ENCODE measurements around the gene SUCO. TPM values are rescaled to one million over a fixed set of nuclear protein-coding genes. Genes with fewer than 3 reads are reported as not detected.
A peak's percentile ranks its signal among the peaks of the same experiment; 100 is the strongest.

The SUCO gene
- total RNA-seq, 1 experiment from 2014 or later, result 37.4 TPM

- Mint-ChIP-seq H3K4me3 (peak overlapping the region; percentile 50), H3K4me1 (peaks cover 69% of the 10 kb centered on the region), H3K36me3 (peaks cover 4% of the 10 kb centered on the region; the same call in 1 of the 2 replicates), H3K27ac (peak overlapping the region; percentile 96), H3K9me3 (no peaks in the 10 kb centered on the region), H3K27me3 (ENCODE audit: low read depth) (no peaks in the 10 kb centered on the region)
- ATAC-seq (no peak), DNase-seq (ENCODE audit: low spot score) (no peak)
- TF ChIP-seq ZNF232 (CRISPR knock-in tag; IDR thresholded peaks at IDR 0.05) (no peak), ZNF671 (CRISPR knock-in tag; IDR thresholded peaks at IDR 0.05) (no peak), ETV6 (CRISPR knock-in tag; IDR thresholded peaks at IDR 0.05) (no peak), SMAD3 (CRISPR knock-in tag; IDR thresholded peaks at IDR 0.05; ENCODE audit: borderline replicate concordance) (no peak), ZNF425 (CRISPR knock-in tag; conservative IDR thresholded peaks at IDR 0.05) (no peak), CTCF (IDR thresholded peaks at IDR 0.05) (no peak), ZNF281 (CRISPR knock-in tag; IDR thresholded peaks at IDR 0.05) (no peak), RORB (CRISPR knock-in tag; IDR thresholded peaks at IDR 0.05) (no peak)
- TF ChIP-seq, protein P1, sequence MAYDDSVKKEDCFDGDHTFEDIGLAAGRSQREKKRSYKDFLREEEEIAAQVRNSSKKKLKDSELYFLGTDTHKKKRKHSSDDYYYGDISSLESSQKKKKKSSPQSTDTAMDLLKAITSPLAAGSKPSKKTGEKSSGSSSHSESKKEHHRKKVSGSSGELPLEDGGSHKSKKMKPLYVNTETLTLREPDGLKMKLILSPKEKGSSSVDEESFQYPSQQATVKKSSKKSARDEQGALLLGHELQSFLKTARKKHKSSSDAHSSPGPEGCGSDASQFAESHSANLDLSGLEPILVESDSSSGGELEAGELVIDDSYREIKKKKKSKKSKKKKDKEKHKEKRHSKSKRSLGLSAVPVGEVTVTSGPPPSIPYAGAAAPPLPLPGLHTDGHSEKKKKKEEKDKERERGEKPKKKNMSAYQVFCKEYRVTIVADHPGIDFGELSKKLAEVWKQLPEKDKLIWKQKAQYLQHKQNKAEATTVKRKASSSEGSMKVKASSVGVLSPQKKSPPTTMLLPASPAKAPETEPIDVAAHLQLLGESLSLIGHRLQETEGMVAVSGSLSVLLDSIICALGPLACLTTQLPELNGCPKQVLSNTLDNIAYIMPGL (CRISPR knock-in tag; IDR thresholded peaks at IDR 0.05), result no peak
- TF ChIP-seq, protein P2, sequence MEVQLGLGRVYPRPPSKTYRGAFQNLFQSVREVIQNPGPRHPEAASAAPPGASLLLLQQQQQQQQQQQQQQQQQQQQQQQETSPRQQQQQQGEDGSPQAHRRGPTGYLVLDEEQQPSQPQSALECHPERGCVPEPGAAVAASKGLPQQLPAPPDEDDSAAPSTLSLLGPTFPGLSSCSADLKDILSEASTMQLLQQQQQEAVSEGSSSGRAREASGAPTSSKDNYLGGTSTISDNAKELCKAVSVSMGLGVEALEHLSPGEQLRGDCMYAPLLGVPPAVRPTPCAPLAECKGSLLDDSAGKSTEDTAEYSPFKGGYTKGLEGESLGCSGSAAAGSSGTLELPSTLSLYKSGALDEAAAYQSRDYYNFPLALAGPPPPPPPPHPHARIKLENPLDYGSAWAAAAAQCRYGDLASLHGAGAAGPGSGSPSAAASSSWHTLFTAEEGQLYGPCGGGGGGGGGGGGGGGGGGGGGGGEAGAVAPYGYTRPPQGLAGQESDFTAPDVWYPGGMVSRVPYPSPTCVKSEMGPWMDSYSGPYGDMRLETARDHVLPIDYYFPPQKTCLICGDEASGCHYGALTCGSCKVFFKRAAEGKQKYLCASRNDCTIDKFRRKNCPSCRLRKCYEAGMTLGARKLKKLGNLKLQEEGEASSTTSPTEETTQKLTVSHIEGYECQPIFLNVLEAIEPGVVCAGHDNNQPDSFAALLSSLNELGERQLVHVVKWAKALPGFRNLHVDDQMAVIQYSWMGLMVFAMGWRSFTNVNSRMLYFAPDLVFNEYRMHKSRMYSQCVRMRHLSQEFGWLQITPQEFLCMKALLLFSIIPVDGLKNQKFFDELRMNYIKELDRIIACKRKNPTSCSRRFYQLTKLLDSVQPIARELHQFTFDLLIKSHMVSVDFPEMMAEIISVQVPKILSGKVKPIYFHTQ (CRISPR knock-in tag; IDR thresholded peaks at IDR 0.05), result no peak
- ChIA-PET POLR2A (no interaction called here), CTCF (interaction anchor here (1.2 kb wide), 1 partner anchor 182 kb away, joined by 6 read pairs; no protein-coding TSS in a partner anchor)
Measured at GRCh38 chr1:172537366-172537765, 4.4 kb downstream of the SUCO start.

DNA sequence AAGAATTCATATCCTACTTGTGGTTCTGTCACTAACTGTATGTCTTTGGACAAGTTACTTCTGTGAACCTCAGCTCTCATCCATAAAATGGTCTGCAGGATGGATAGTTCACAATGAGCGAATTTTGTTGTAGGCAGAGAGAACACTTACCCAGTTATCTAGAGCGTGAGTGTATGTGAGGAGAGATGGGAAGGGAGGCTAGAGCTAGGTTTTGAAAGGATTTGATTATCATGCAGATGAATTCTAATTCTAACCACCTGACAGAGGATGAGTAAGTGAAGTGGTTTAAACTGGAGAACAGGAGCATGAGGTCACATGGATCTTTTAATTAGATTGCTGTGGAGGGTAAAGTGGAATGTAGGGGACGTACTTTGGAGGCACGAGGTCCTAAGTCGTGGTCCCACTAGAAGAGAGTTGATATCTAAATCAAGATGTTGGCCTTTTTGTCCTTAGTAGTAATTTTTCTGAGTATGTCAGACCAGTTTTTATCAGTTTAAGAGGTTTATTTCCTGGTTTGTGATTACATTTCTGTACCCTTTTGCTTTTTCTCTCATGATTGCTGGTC, 5.0 kb downstream of the SUCO start:
- Mint-ChIP-seq H3K4me3 (peak overlapping the region; percentile 50), H3K27me3 (ENCODE audit: low read depth) (no peaks in the 10 kb centered on the region), H3K4me1 (peaks cover 74% of the 10 kb centered on the region), H3K36me3 (peaks cover 4% of the 10 kb centered on the region; the same call in 1 of the 2 replicates), H3K27ac (peak overlapping the region; percentile 96), H3K9me3 (no peaks in the 10 kb centered on the region)
- DNase-seq (ENCODE audit: low spot score) (no peak), ATAC-seq (peak; percentile 69)
- ChIA-PET CTCF (interaction anchor here (1.2 kb wide), 1 partner anchor 182 kb away, joined by 6 read pairs; no protein-coding TSS in a partner anchor), POLR2A (interaction anchor here (0.6 kb wide), 1 partner anchor 9 kb away, joined by 3 read pairs; no protein-coding TSS in a partner anchor)
- TF ChIP-seq ZNF263 (CRISPR knock-in tag; IDR thresholded peaks at IDR 0.05; ENCODE audit: low read depth) (no peak), ATF2 (CRISPR knock-in tag; IDR thresholded peaks at IDR 0.05; ENCODE audit: borderline replicate concordance, low read depth) (no peak), NR2C2 (CRISPR knock-in tag; IDR thresholded peaks at IDR 0.05) (no peak), CREB1 (CRISPR knock-in tag; IDR thresholded peaks at IDR 0.05) (no peak), ZNF423 (CRISPR knock-in tag; IDR thresholded peaks at IDR 0.05) (no peak), GRHL2 (CRISPR knock-in tag; IDR thresholded peaks at IDR 0.05; ENCODE audit: insufficient replicate concordance, severe bottlenecking) (no peak), ZNF138 (CRISPR knock-in tag; conservative IDR thresholded peaks at IDR 0.05) (no peak), ZSCAN18 (CRISPR knock-in tag; IDR thresholded peaks at IDR 0.05) (no peak), ZNF121 (CRISPR knock-in tag; IDR thresholded peaks at IDR 0.05) (no peak), OVOL2 (CRISPR knock-in tag; IDR thresholded peaks at IDR 0.05; ENCODE audit: borderline replicate concordance) (no peak), EMX1 (CRISPR knock-in tag; IDR thresholded peaks at IDR 0.05) (no peak)

Data from WTC11 (cell line).